Endometrial microvascular endothelial cells (primary cell): ENCODE data around the gene CMIP. TPM values are rescaled to one million over a fixed set of nuclear protein-coding genes. Genes with fewer than 3 reads are reported as not detected.
"Not testable (repeated sequence)": the region's sequence is repeated elsewhere in the genome, so short reads cannot be mapped to it uniquely, and the experiment has no call there.

ENCODE experiments used
- in situ Hi-C: cut with HindIII; loops from 2 replicates; pipeline ENCODE4 v1.10.0; 2017; ENCODE audit warnings: low sequenced_read_pairs, low pct_unique_long_range_greater_than_20kb; ENCODE audit errors: inconsistent ontology term
- total RNA-seq: library from RNA; depleted of rRNA; stranded (reverse); fragments of >200 nt; gene quantifications from one replicate; pipeline ENCODE4 v1.2.3, GENCODE V29; 2015; ENCODE audit errors: inconsistent ontology term

The CMIP gene
- total RNA-seq: 16.5 TPM

DNA sequence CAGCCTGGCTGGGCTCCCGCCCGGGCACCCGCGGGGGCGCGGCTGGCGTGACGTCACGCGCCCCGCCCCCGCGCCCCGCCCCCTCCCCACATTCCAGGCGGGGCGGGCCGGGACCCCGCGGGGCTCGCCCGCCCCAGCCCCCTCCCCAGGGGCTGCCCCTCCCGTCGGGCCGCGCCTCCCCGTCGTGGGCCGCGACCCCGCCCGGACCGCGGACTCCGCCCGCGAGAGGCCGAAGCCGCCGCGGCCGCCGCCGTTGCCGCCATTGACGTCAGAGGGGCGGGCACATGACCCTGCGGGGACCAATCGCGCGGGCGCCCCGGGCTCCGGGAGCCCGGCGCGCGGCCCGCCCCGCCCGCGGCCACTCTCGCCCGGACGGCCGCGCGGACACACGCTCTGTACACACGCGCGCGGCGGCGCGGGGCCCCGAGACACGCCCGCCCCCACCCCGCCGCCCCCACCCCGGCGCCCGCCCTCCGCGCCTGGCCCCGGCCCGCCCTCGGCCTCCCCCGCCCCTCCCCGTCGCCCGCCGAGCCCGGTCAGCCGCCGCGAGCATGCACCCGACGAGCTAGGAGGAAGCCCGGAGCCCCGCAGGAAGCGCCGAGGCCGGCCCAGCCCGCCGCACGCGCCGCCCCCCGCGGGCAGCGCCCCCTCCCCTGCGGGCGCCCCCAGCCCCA is at the start of gene CMIP:
Gene CMIP (plus strand): TSS at position 361 of the 674 bp plus-strand sequence.
- in situ Hi-C loops: no loop called here

DNA sequence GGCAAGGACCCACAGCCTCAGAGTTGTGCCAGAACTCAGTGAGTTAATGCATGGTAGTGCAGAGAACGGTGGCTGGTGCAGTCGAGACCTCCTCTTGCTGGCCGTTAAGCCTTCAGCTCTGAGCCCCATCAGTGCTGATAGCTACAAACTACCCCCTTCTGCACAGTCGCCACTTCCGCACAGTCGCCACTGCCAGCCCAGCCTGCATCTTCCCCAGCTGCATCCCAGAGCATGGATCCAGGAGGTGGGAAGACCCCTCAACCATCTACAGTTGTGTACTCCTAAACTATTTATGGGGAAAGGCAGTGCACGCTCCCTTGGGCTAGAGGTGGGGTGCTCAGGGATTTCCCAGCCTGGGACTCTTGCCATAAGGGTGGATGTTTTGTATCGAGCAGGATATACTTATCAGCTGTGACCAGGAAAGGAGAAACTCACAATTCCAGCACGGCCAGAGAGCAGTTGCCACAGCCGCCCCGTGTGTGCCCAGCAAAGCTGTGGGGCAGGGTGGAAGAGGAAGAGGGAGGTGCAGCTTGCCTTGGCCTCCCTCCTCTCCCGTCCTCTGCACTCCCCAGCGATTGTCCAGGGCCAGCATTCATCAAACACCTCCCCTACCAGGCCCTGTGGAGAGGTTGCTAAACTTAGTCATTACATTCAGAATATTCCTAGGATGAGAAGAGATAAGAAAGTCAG is 49.5 kb upstream of the CMIP start:
- in situ Hi-C loops: loop anchor here (25.0 kb wide), 1 partner anchor 92 kb away; no protein-coding TSS in a partner anchor

DNA sequence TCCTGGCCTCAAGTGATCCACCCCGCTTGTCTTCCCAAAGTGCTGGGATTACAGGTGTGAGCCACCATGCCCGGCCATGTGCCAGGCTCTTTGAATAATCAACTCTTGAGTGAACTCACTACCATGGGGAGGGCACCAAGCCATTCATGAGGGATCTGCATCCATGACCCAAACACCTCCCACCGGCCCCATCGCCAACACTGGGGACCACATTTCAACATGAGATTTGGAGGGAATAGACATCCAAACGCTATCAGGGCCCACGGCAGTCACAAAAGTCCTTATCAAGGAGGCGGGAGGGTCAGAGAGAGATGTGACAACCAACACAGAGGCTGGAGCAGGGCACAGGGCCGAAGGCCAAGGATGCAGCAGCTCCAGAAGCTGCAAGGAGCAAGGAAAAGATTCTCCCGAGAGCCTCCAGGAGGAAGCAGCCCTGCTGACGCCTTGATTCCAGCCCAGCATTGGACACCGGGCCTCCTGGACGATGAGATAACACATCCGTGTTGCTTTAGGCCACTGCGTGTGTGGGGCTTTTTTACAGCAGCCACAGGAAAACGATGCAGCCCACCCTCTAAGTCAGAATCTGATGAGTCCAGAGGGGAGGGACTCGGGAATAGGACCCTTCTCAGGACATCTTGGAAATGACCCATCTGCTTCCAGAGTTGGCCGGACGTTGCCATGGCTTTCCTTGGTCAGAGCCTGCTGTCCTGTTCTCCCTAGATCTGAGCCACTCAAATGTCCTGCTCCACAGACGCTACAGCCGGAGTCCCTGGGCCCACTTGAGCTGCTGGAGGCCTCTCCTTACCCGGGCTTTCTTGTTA is 47.3 kb upstream of the CMIP start:
- in situ Hi-C loops: loop anchor here (25.0 kb wide), 1 partner anchor 90 kb away; no protein-coding TSS in a partner anchor

DNA sequence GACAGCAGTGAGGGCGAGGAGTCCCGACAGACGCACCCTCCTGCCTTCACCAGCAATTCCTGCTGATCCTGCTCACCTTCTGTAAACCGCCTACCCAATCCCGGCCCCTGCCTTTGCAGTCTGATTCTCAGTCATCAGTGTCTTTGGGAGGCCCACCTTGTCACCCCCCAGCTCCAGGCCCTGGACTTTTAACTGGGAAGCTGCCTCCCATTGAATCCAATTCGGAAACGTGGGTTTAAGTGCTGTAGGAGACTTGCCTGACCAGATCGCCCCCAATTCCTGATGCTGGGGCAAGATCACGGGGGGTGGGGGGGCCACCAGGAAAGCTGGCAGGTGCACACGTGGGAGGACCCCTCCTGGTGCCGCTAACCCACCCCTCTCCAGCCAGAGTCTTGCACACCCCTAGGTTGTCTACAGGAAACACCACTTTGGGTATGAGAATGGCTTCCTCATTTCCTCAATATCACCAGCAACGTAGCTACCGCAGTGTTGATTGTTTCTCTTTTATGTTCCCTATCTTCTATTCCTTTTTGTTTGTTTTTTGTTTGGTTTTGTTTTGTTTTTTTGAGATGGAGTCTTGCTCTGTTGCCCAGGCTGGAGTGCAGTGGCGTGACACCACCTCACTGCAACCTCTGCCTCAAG is 46.6 kb upstream of the CMIP start:
- in situ Hi-C loops: loop anchor here (25.0 kb wide), 1 partner anchor 89 kb away; no protein-coding TSS in a partner anchor

DNA sequence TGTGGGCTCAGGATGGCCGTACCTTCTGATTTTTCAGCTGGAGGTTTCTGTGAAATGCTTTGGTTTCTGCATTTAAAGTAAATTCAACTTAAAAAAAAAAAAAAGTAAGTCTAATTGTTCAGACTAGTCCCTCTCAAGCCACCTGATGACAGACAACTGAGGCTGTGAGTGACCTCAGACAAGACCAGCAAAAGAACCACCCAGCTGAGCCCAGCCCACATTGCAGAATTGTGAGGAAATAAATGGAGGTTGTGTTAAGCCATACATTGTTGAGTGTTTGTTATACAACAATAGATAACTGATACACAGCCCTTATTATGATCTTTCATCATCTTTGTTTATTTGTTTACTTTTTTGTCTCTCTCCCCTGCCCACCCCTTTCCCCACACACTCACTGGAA is 44.7 kb upstream of the CMIP start:
- in situ Hi-C loops: loop anchor here (25.0 kb wide), 1 partner anchor 87 kb away; no protein-coding TSS in a partner anchor

DNA sequence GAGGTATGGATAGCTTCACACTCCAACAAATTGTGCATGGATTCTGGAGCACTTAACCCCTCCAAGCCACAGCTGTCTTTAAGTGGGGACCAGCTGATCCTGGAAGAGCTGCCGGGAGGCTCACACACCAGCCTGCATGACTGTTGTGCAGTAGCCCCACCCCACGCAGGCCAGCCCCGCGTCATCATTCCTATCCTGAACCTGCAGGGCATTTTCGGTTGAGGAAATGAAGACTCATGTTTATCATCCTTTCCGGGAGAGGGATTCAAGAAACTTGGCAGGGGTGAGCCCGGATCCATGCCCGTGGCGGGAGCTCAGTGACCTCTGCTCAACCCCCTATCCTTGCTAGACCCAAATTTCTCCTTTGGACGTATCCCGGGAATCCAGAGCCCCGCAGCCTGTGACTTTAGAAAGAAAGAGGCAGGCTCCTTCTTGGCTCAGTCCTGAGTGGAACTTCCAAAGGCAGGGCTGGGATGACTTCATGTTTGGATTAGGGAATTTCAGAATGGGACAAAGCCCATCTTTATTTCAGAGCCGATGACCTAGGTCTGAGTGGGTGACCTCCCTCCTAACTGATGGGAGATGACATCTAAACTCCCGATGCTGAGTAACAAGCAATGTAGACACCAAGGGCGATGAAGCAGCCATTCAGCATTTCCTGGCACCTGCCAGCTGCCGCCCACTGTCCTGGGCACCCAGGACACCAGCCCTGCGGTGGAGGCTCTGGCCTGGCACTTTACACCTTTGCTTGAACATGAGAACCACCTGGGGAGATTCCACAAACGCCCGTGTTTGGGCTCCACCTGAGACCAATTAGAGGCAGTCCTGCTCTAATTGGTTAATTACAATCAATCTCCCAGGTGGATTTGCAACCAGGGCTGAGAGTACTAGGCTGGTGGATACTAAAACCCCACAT is 43.3 kb upstream of the CMIP start:
- in situ Hi-C loops: no loop called here

DNA sequence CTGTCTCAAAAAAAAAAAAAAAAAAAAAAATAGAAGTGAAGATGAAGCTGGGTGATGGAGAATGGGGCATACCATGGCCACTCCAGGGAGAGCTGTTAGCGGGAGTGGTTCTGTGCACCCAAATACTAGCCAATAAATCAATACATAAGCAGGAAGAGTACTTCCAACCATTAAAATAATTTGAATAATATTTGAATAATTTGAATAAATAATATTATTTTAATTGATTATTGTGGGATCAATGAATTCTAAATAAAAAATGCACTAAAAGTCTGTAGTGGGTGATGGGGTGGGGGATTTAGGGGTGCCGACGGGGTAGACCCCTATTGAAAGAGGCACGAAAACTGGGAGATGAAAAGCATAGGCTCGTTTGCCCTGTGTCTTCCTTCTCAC is 41.4 kb upstream of the CMIP start:
- in situ Hi-C loops: no loop called here

DNA sequence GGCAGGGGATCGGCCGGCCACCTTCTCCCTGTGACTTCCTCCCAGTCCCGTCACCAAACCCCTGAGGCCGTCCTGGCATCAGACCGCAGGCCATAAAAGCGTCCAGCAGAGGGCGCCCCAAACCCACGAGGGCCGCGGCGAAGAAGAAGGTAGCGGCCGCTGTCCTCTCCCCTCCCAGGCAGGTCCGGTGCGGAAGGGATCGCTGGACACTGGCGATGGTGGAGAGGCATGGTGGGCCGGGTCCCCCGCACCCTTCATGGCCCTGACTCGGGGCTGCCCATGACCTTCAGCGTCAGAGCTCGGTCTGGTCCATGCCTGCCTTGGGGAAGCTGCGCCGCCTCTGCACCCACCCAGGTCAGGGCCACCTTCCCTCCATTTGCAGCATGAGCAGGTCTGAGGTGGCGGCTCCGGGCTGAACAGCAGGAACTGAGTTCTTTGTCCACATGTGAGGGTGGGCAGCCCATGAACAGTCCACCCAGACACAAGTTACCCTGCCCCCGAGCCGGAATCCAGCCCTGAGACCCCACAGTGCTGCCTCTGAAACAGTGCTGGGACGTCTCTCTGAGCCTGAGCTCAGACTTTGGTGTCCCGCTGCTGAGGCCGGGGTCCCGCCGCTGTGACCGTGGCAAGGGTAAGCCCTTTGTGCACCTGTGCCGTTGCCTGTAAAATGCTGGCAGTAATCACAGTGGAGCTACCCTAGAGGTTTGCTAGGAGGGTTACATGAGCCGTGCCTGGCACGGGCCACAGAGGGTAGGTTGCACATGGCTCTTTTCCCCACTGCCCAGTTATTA is 40.8 kb upstream of the CMIP start:
- in situ Hi-C loops: no loop called here

DNA sequence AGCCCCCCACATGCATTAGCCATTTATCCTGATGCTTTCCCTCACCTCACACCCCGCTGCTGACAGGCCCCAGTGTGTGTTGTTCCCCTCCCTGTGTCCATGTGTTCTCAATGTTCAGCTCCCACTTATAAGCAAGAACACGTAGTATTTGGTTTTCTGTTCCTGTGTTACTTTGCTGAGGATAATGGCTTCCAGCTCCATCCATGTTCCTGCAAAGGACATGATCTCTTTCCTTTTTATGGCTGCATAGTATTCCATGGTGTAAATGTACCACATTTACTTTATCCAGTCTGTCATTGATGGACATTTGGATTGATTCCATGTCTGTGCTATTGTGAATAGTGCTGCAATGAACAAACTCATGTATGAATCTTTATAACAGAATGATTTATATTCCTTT is 39.6 kb upstream of the CMIP start:
- in situ Hi-C loops: not testable (repeated sequence)

DNA sequence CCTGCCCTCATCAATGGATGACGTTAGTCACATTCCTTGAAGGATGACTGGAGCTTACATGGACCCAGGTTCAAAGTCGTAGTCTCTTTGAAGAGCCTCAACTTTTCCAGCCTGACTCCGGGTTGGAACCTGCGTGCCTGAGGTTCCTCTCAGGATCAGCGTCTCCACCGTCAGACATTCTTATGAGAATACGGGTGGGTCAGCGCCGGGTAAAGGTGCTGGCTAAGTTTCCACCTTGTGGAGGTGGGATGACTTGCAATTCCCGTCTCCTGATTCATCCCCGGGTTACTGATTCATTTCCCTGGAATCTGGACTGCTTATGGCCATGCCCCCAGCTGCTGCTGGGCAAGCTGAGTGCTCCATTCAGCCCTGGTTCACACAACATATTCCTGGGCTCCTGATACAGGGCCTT is 38.9 kb upstream of the CMIP start:
- in situ Hi-C loops: no loop called here

DNA sequence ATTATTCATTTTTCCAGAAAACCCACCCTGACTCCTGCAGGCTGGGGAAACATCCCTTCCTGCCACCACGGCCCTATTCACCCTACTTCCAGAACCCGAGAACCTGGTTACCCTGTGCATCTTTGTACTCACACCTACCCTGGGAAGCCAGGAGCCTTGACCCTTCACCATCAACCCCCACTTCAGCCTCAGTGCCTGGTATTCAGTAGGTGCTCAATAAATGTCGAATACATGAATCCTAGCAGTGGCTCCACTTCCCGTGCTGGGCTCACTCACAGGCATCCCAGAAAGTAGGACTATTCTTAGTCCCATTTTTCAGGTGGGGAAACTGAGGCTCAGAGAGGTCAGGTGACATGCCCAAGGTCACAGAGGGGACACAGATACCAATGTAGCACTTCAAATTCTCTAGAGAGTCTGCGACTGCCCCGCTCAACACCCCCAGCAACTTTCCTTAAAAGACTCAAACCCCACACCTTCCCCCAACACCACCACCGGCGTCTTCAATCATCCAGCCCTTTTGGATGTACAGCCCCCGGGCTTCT is 36.1 kb upstream of the CMIP start:
- in situ Hi-C loops: no loop called here

DNA sequence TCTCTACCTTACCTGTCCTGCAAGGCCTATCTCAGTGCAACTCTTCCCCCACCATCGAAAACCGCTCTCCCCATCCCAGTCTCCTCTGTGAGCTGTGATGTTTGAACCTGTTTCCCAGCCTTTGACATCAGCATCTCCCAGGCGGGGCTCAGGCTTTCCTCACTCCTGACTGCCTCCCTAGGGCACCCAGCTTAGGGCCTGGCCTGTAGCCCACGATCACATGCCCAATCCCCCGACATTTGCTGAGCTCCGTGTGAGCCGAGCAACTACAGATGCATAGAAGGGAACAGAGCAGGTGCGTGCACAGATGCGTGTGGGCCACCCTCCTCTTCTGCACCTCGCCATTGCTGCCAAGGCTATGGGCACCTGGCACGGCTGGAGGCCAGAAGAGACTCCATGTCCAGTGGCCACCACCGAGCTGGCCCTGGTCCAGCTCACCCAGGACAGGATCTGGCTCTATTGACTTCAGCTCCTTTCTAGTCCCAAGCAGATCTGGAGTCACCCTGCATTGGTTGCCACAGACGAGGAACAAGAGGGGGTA is 35.5 kb upstream of the CMIP start:
- in situ Hi-C loops: no loop called here

DNA sequence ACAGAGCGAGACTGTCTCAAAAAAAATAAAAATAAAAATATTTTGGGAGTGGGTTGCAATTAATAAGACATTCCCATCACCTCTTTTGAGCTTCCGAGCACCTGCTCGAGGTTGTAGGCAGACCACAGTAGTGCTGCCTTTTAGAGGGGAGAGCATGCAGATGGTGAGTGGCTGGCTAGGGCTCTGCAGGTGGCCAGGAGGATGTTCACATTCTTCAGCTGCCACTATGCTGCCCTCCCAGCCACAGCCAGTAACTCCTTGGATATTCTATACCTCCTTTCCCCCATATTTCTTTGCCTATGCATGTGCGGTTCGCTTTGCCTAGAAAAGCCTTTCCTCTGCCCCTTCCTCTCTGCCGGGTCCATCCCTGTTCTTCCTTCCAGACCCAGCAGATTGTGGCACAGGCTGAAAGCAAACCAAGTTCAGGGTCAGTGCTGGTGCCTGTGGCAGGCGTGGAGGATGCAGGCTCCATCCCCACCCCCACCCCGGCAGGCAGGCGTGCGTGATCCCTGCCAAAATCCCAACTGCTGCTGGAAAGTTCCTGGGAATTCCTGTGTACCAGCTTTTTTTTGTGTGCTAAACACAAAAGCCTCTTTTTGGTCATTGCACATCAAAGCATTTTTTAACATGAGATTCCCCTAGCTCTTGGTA is 33.8 kb upstream of the CMIP start:
- in situ Hi-C loops: no loop called here

DNA sequence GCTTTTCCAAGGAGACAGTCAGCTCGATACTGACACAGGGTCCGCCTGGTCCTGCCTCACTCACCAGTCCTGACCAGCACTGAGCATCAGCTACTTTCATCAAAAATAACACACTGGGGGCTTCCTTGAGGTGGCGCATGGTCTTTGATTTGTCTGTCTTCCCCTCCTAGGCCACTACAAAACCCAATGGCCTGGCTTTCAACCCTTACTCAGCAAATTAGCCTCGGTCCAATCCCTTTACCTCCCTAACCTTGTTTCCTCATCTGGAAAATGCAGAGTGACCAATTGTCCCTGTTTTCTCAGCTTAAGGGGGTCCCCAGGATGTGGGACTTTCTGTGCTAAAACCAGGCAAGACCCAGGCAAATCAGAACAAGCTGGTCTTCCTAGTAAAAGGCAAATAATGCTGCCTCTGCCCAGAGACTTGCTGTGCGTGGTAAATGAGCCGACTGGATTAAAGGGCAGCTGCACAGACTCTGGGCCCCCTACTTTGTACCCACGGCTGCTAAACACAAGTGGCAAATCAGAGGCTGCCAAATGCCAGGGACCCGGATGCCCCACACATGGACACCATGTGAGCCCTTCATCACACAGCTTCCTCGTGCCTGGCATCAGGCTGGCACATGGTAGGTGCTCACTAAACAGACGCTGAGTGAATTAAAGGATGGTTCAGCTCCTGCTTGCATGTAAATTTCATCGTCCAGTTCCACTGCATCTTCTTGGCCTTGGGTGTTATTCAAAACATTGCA is 31.2 kb upstream of the CMIP start:
- in situ Hi-C loops: no loop called here

DNA sequence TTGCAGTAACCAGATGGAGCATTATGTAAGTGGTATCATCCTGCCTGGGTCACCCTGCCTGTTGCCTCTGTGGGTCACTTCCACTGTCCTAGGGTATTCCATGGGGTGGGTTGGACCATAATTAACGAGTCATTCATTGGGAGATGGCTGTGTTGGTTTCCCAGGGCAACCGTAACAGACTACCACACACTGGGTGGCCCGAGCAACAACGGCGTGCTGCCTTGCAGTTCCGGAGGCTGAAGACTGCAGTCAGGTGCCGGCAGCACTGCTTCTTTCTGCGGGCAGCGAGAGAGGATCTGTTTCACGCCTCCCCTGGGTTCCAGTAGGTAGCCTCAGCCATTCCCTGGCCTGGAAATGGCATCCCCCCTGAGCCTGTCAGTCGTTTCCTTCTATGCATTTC is 28.9 kb upstream of the CMIP start:
- in situ Hi-C loops: no loop called here

DNA sequence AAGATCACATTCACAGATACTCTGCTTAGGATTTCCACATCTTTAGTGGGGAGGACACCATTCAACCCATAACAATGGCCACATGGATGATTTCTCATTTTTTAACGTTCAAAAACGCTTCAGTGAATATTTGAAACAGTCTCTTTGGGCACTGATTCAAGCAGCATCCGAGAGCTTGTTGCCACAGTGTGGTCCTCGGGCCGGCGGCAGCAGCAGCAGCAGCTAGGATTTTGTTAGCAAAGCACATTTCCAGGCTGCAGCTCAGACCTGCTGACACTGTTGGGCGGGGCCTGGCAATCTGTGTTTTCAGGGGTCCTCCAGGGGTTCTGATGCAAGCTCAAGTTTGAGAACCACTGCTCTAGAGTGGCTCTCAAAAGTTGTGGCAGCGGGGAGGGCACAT is 27.9 kb upstream of the CMIP start:
- in situ Hi-C loops: no loop called here
